WTC11 (cell line): ENCODE results near the gene COG5. TPM values are rescaled to one million over a fixed set of nuclear protein-coding genes. Genes with fewer than 3 reads are reported as not detected.

Source experiments
- ATAC-seq: fragments of 200-7000 bp; cut with Tn5 transposase; 2 replicates; pipeline ENCODE4 v1.10.0; 2021; ENCODE audit warnings: mild to moderate bottlenecking, moderate library complexity
- CTCF ChIA-PET: fragments of 300-600 bp; sonication (Branson Sonifier 250); formaldehyde crosslinking; loops from one replicate; lab custom pipeline; 2021; ENCODE audit warnings: antibody characterized with exemption; lab: Charles Lee
- POLR2A ChIA-PET: fragments of 350-600 bp; sonication (Branson Sonifier 250); formaldehyde crosslinking; loops from one replicate; lab custom pipeline; 2021; ENCODE audit warnings: antibody characterized with exemption; lab: Charles Lee
- DNase-seq: peaks from one replicate; pipeline ENCODE4 v3.0.0; 2021; ENCODE audit warnings: low spot score
- H3K27ac Mint-ChIP-seq: 2 replicates; pipeline ENCODE4 v1.8.0; 2021; ENCODE audit warnings: mixed read lengths
- H3K27me3 Mint-ChIP-seq: 2 replicates; pipeline ENCODE4 v1.8.0; 2021; ENCODE audit warnings: low read depth, mild to moderate bottlenecking, moderate library complexity, mixed read lengths
- H3K36me3 Mint-ChIP-seq: 2 replicates; pipeline ENCODE4 v1.8.0; 2021; ENCODE audit warnings: mixed read lengths
- H3K4me1 Mint-ChIP-seq: 2 replicates; pipeline ENCODE4 v1.8.0; 2022; ENCODE audit warnings: mixed read lengths
- H3K4me3 Mint-ChIP-seq: 2 replicates; pipeline ENCODE4 v1.8.0; 2021; ENCODE audit warnings: mild to moderate bottlenecking, moderate library complexity, mixed read lengths
- H3K9me3 Mint-ChIP-seq: 2 replicates; pipeline ENCODE4 v1.8.0; 2021; ENCODE audit warnings: mixed read lengths
- ESRRA ChIP-seq: sonication (generic); formaldehyde crosslinking; IDR thresholded peaks from 2 replicates; pipeline ENCODE4 v1.8.1; 2022; ENCODE audit warnings: mild to moderate bottlenecking, missing genetic modification reagents, borderline replicate concordance
- ETV6 ChIP-seq: sonication (generic); formaldehyde crosslinking; IDR thresholded peaks from 2 replicates; pipeline ENCODE4 v1.8.1; 2022; ENCODE audit warnings: mild to moderate bottlenecking, missing genetic modification reagents
- FOXJ3 ChIP-seq: sonication (generic); formaldehyde crosslinking; IDR thresholded peaks from 2 replicates; pipeline ENCODE4 v1.9.0; 2021; ENCODE audit warnings: missing genetic modification reagents, mild to moderate bottlenecking, borderline replicate concordance
- FOXP4 ChIP-seq: sonication (generic); formaldehyde crosslinking; IDR thresholded peaks from 2 replicates; pipeline ENCODE4 v1.8.0; 2022; ENCODE audit warnings: mild to moderate bottlenecking, missing genetic modification reagents
- GTF2I ChIP-seq: fragments of 250-450 bp; sonication (Bioruptor Pico); conservative IDR thresholded peaks from 2 replicates; pipeline ENCODE4 v1.4.0; 2021; ENCODE audit warnings: mild to moderate bottlenecking
- HMGA2 ChIP-seq: fragments of 250-450 bp; sonication (Bioruptor Pico); IDR thresholded peaks from 2 replicates; pipeline ENCODE4 v1.4.0; 2021; ENCODE audit warnings: mild to moderate bottlenecking, moderate library complexity
- IRF2 ChIP-seq: sonication (generic); formaldehyde crosslinking; IDR thresholded peaks from 2 replicates; pipeline ENCODE4 v1.8.0; 2022; ENCODE audit warnings: low read depth, missing genetic modification reagents, borderline replicate concordance
- JUN ChIP-seq: sonication (generic); formaldehyde crosslinking; IDR thresholded peaks from 2 replicates; pipeline ENCODE4 v1.8.0; 2023; ENCODE audit warnings: mild to moderate bottlenecking, missing genetic modification reagents
- MAX ChIP-seq: sonication (generic); formaldehyde crosslinking; IDR thresholded peaks from 2 replicates; pipeline ENCODE4 v1.8.0; 2022; ENCODE audit warnings: mild to moderate bottlenecking, missing genetic modification reagents
- MYBL2 ChIP-seq: sonication (generic); formaldehyde crosslinking; IDR thresholded peaks from 2 replicates; pipeline ENCODE4 v1.8.1; 2023; ENCODE audit warnings: mild to moderate bottlenecking, moderate library complexity, missing genetic modification reagents
- NR2C2 ChIP-seq: sonication (generic); formaldehyde crosslinking; IDR thresholded peaks from 2 replicates; pipeline ENCODE4 v1.8.0; 2022; ENCODE audit warnings: mild to moderate bottlenecking, missing genetic modification reagents
- NR3C1 ChIP-seq: sonication (generic); formaldehyde crosslinking; conservative IDR thresholded peaks from 2 replicates; pipeline ENCODE4 v1.8.1; 2023; ENCODE audit warnings: low read depth, mild to moderate bottlenecking, missing genetic modification reagents
- OVOL2 ChIP-seq: fragments of 250-450 bp; sonication (Bioruptor Pico); IDR thresholded peaks from 2 replicates; pipeline ENCODE4 v1.9.0; 2021; ENCODE audit warnings: mild to moderate bottlenecking, borderline replicate concordance
- SMAD3 ChIP-seq: sonication (generic); formaldehyde crosslinking; IDR thresholded peaks from 2 replicates; pipeline ENCODE4 v1.8.0; 2022; ENCODE audit warnings: missing genetic modification reagents, mild to moderate bottlenecking, borderline replicate concordance
- STAT6 ChIP-seq: sonication (generic); formaldehyde crosslinking; conservative IDR thresholded peaks from 2 replicates; pipeline ENCODE4 v1.8.1; 2023; ENCODE audit warnings: mild to moderate bottlenecking, low read depth, missing genetic modification reagents, moderate library complexity
- TP53 ChIP-seq: sonication (generic); formaldehyde crosslinking; IDR thresholded peaks from 2 replicates; pipeline ENCODE4 v1.8.1; 2023; ENCODE audit warnings: mild to moderate bottlenecking, missing genetic modification reagents
- USF2 ChIP-seq: sonication (generic); formaldehyde crosslinking; IDR thresholded peaks from 2 replicates; pipeline ENCODE4 v1.8.1; 2023; ENCODE audit warnings: mild to moderate bottlenecking, missing genetic modification reagents, moderate library complexity
- total RNA-seq: library from RNA; stranded (reverse); gene quantifications from 3 replicates; pipeline ENCODE4 v1.2.3, GENCODE V29; 2021
- TF ChIP-seq, protein P1 (sequence below): fragments of 200-600 bp; IDR thresholded peaks from 2 replicates; pipeline ENCODE4 v1.8.0; 2022; ENCODE audit warnings: antibody characterized with exemption
- TF ChIP-seq, protein P2 (sequence below): sonication (generic); formaldehyde crosslinking; IDR thresholded peaks from 2 replicates; pipeline ENCODE4 v1.8.0; 2022; ENCODE audit warnings: missing genetic modification reagents
- TF ChIP-seq, protein P3 (sequence below): sonication (generic); formaldehyde crosslinking; IDR thresholded peaks from 2 replicates; pipeline ENCODE4 v1.8.0; 2023; ENCODE audit warnings: mild to moderate bottlenecking, missing genetic modification reagents
- TF ChIP-seq, protein P4 (sequence below): fragments of 250-450 bp; sonication (Bioruptor Pico); IDR thresholded peaks from 2 replicates; pipeline ENCODE4 v2.1.2; 2022; ENCODE audit warnings: mild to moderate bottlenecking, moderate library complexity

The COG5 gene
- total RNA-seq, 1 experiment from 2014 or later = 23.8 TPM

- Mint-ChIP-seq H3K4me1 (no peaks in the 10 kb centered on the region), H3K27me3 (no peaks in the 10 kb centered on the region), H3K36me3 (peaks cover 39% of the 10 kb centered on the region), H3K27ac (no peak overlapping the region), H3K9me3 (no peaks in the 10 kb centered on the region), H3K4me3 (no peak overlapping the region)
- ATAC-seq = no peak
- no peak for DNase-seq
- TF ChIP-seq FOXP4 (no peak), STAT6 (CRISPR knock-in tag) (no peak), JUN (CRISPR knock-in tag) (no peak), SMAD3 (CRISPR knock-in tag) (no peak), ESRRA (no peak), FOXJ3 (no peak), NR2C2 (no peak), HMGA2 (CRISPR knock-in tag) (no peak), ETV6 (CRISPR knock-in tag) (no peak), OVOL2 (CRISPR knock-in tag) (no peak)
- TF ChIP-seq, protein P1, sequence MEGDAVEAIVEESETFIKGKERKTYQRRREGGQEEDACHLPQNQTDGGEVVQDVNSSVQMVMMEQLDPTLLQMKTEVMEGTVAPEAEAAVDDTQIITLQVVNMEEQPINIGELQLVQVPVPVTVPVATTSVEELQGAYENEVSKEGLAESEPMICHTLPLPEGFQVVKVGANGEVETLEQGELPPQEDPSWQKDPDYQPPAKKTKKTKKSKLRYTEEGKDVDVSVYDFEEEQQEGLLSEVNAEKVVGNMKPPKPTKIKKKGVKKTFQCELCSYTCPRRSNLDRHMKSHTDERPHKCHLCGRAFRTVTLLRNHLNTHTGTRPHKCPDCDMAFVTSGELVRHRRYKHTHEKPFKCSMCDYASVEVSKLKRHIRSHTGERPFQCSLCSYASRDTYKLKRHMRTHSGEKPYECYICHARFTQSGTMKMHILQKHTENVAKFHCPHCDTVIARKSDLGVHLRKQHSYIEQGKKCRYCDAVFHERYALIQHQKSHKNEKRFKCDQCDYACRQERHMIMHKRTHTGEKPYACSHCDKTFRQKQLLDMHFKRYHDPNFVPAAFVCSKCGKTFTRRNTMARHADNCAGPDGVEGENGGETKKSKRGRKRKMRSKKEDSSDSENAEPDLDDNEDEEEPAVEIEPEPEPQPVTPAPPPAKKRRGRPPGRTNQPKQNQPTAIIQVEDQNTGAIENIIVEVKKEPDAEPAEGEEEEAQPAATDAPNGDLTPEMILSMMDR = no peak
- TF ChIP-seq, protein P2, sequence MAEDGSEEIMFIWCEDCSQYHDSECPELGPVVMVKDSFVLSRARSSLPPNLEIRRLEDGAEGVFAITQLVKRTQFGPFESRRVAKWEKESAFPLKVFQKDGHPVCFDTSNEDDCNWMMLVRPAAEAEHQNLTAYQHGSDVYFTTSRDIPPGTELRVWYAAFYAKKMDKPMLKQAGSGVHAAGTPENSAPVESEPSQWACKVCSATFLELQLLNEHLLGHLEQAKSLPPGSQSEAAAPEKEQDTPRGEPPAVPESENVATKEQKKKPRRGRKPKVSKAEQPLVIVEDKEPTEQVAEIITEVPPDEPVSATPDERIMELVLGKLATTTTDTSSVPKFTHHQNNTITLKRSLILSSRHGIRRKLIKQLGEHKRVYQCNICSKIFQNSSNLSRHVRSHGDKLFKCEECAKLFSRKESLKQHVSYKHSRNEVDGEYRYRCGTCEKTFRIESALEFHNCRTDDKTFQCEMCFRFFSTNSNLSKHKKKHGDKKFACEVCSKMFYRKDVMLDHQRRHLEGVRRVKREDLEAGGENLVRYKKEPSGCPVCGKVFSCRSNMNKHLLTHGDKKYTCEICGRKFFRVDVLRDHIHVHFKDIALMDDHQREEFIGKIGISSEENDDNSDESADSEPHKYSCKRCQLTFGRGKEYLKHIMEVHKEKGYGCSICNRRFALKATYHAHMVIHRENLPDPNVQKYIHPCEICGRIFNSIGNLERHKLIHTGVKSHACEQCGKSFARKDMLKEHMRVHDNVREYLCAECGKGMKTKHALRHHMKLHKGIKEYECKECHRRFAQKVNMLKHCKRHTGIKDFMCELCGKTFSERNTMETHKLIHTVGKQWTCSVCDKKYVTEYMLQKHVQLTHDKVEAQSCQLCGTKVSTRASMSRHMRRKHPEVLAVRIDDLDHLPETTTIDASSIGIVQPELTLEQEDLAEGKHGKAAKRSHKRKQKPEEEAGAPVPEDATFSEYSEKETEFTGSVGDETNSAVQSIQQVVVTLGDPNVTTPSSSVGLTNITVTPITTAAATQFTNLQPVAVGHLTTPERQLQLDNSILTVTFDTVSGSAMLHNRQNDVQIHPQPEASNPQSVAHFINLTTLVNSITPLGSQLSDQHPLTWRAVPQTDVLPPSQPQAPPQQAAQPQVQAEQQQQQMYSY = no peak
- ChIA-PET POLR2A (no interaction called here), CTCF (no interaction called here)
Observed at GRCh38 chr7:107190090-107190489, 373.6 kb downstream of the COG5 start.

- H3K27ac Mint-ChIP-seq = no peak overlapping the region
- H3K4me3 Mint-ChIP-seq = no peak overlapping the region
- DNase-seq = no peak
- H3K9me3 Mint-ChIP-seq = no peaks in the 10 kb centered on the region
- ChIA-PET POLR2A (no interaction called here), CTCF (no interaction called here)
- peaks cover 50% of the 10 kb centered on the region for H3K36me3 Mint-ChIP-seq
- H3K27me3 Mint-ChIP-seq = no peaks in the 10 kb centered on the region
- H3K4me1 Mint-ChIP-seq = no peaks in the 10 kb centered on the region
- no peak for ATAC-seq
- TF ChIP-seq MYBL2 (CRISPR knock-in tag) (no peak), USF2 (CRISPR knock-in tag) (no peak), MAX (CRISPR knock-in tag) (no peak), GTF2I (no peak), NR3C1 (CRISPR knock-in tag) (no peak), TP53 (no peak), IRF2 (CRISPR knock-in tag) (no peak), ESRRA (no peak)
- TF ChIP-seq, protein P3, sequence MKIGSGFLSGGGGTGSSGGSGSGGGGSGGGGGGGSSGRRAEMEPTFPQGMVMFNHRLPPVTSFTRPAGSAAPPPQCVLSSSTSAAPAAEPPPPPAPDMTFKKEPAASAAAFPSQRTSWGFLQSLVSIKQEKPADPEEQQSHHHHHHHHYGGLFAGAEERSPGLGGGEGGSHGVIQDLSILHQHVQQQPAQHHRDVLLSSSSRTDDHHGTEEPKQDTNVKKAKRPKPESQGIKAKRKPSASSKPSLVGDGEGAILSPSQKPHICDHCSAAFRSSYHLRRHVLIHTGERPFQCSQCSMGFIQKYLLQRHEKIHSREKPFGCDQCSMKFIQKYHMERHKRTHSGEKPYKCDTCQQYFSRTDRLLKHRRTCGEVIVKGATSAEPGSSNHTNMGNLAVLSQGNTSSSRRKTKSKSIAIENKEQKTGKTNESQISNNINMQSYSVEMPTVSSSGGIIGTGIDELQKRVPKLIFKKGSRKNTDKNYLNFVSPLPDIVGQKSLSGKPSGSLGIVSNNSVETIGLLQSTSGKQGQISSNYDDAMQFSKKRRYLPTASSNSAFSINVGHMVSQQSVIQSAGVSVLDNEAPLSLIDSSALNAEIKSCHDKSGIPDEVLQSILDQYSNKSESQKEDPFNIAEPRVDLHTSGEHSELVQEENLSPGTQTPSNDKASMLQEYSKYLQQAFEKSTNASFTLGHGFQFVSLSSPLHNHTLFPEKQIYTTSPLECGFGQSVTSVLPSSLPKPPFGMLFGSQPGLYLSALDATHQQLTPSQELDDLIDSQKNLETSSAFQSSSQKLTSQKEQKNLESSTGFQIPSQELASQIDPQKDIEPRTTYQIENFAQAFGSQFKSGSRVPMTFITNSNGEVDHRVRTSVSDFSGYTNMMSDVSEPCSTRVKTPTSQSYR (CRISPR knock-in tag) = no peak
- TF ChIP-seq, protein P4, sequence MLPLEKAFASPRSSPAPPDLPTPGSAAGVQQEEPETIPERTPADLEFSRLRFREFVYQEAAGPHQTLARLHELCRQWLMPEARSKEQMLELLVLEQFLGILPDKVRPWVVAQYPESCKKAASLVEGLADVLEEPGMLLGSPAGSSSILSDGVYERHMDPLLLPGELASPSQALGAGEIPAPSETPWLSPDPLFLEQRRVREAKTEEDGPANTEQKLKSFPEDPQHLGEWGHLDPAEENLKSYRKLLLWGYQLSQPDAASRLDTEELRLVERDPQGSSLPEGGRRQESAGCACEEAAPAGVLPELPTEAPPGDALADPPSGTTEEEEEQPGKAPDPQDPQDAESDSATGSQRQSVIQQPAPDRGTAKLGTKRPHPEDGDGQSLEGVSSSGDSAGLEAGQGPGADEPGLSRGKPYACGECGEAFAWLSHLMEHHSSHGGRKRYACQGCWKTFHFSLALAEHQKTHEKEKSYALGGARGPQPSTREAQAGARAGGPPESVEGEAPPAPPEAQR (CRISPR knock-in tag) = no peak
Observed at GRCh38 chr7:107187774-107188173, 375.9 kb downstream of the COG5 start.
